ENCODE results near the gene HOXB7.

GRCh38 chr17:48589831-48590606 lies 20.8 kb downstream of the HOXB7 start, which contains the start of gene HOXB3:
- TF ChIP-seq CTCF (IDR thresholded peaks at IDR 0.05 in 4 of 5, conservative IDR thresholded peaks at IDR 0.05 in 1 of 5) (no peak), POLR2A (IDR thresholded peaks at IDR 0.05) (no peak)

All from gastrocnemius medialis (tissue), 4 donors.